ENCODE measurements around the gene NBEA.
"Not testable (repeated sequence)": the region's sequence is repeated elsewhere in the genome, so short reads cannot be mapped to it uniquely, and the experiment has no call there.

Gene NBEA

GRCh38 chr13:35664747-35665146 is 722.7 kb downstream of the NBEA start:
- no peak for DNase-seq (ENCODE audit: low read depth)

- DNase-seq (ENCODE audit: low read depth): no peak
Observed at GRCh38 chr13:35669321-35669720, 727.3 kb downstream of the NBEA start.

- DNase-seq (ENCODE audit: low read depth): no peak
Observed at GRCh38 chr13:35672611-35673010, 730.5 kb downstream of the NBEA start.

- no peak for DNase-seq (ENCODE audit: low read depth)
Observed at GRCh38 chr13:35675651-35676050, 733.6 kb downstream of the NBEA start.

GRCh38 chr13:35677863-35678262 is 735.8 kb downstream of the NBEA start:
- DNase-seq (ENCODE audit: low read depth): not testable (repeated sequence)

GRCh38 chr13:35681685-35682084 is 739.6 kb downstream of the NBEA start:
- no peak for DNase-seq (ENCODE audit: low read depth)

- no peak for DNase-seq (ENCODE audit: low read depth)
Observed at GRCh38 chr13:35684432-35684831, 742.4 kb downstream of the NBEA start.

GRCh38 chr13:35687336-35687735 is 745.3 kb downstream of the NBEA start:
- no peak for DNase-seq (ENCODE audit: low read depth)

GRCh38 chr13:35690581-35691207 is 748.6 kb downstream of the NBEA start:
- no peak for DNase-seq (ENCODE audit: low read depth)

GRCh38 chr13:35693134-35693784 is 751.2 kb downstream of the NBEA start:
- DNase-seq (ENCODE audit: low read depth): no peak

GRCh38 chr13:35694031-35694430 is 752.0 kb downstream of the NBEA start:
- no peak for DNase-seq (ENCODE audit: low read depth)

GRCh38 chr13:35694549-35695447 is 752.7 kb downstream of the NBEA start:
- DNase-seq (ENCODE audit: low read depth): no peak

GRCh38 chr13:35695448-35695770 is 753.3 kb downstream of the NBEA start:
- DNase-seq (ENCODE audit: low read depth): no peak

- no peak for DNase-seq (ENCODE audit: low read depth)
Observed at GRCh38 chr13:35697186-35697730, 755.2 kb downstream of the NBEA start.

GRCh38 chr13:35698911-35699576 is 757.0 kb downstream of the NBEA start:
- no peak for DNase-seq (ENCODE audit: low read depth)

GRCh38 chr13:35699825-35700510 is 757.9 kb downstream of the NBEA start:
- no peak for DNase-seq (ENCODE audit: low read depth)

- DNase-seq (ENCODE audit: low read depth): no peak
Observed at GRCh38 chr13:35700671-35701070, 758.6 kb downstream of the NBEA start.

- DNase-seq (ENCODE audit: low read depth): no peak
Observed at GRCh38 chr13:35702316-35702715, 760.2 kb downstream of the NBEA start.

- DNase-seq (ENCODE audit: low read depth): no peak
Observed at GRCh38 chr13:35703061-35703460, 761.0 kb downstream of the NBEA start.

- no peak for DNase-seq (ENCODE audit: low read depth)
Observed at GRCh38 chr13:35704331-35704730, 762.3 kb downstream of the NBEA start.

- DNase-seq (ENCODE audit: low read depth): no peak
Observed at GRCh38 chr13:35706281-35706680, 764.2 kb downstream of the NBEA start.

GRCh38 chr13:35706721-35707120 is 764.7 kb downstream of the NBEA start:
- DNase-seq (ENCODE audit: low read depth): no peak

Measured in activated gamma-delta T cell treated with anti-CD3 and anti-CD28 coated beads, Interleukin-2, amount 50 U/mL, for 16 hours (primary cell).